Keratinocyte (primary cell): ENCODE data around the gene MAGEA9. TPM values are rescaled to one million over a fixed set of nuclear protein-coding genes. Genes with fewer than 3 reads are reported as not detected.
A peak's percentile ranks its signal among the peaks of the same experiment; 100 is the strongest.

Experiments used
- DNase-seq: peaks from one replicate; pipeline ENCODE4 v3.0.0-alpha.2; 2011; ENCODE audit warnings: low read depth, missing footprints, low spot score
- FAIRE-seq: peaks from 2 replicates; lab custom pipeline; 2011; peaks lifted over from hg19 to GRCh38; lab: Jason Lieb, UNC
- H2AFZ ChIP-seq: 2 replicates; pipeline ENCODE4 v1.6.0; 2012; ENCODE audit warnings: low read length, control low read depth, inconsistent platforms; ENCODE audit not compliant: control insufficient read depth
- H3K27ac ChIP-seq: 2 replicates; pipeline ENCODE4 v1.5.1; 2011; ENCODE audit warnings: low read length; ENCODE audit not compliant: control insufficient read depth, insufficient read depth
- H3K27me3 ChIP-seq: 3 replicates; pipeline ENCODE4 v1.6.0; 2011; ENCODE audit warnings: low read length; ENCODE audit not compliant: control insufficient read depth, insufficient read depth; ENCODE audit errors: extremely low read depth
- H3K36me3 ChIP-seq, 2 experiments: 2 replicates in 1 of 2; 3 replicates in 1 of 2; pipeline ENCODE4 v1.5.1; 2011; ENCODE audit warnings: low read length in 2 of 2, mild to moderate bottlenecking in 1 of 2; ENCODE audit not compliant: control insufficient read depth in 2 of 2, insufficient read depth in 2 of 2; ENCODE audit errors: extremely low read depth in 1 of 2
- H3K4me1 ChIP-seq: 3 replicates; pipeline ENCODE4 v1.5.1; 2011; ENCODE audit warnings: low read length; ENCODE audit not compliant: control insufficient read depth, insufficient read depth; ENCODE audit errors: extremely low read depth
- H3K4me2 ChIP-seq: 3 replicates; pipeline ENCODE4 v1.6.0; 2011; ENCODE audit warnings: low read depth, low read length; ENCODE audit not compliant: control insufficient read depth, insufficient read depth; ENCODE audit errors: extremely low read depth
- H3K4me3 ChIP-seq, 3 experiments: fragments of 200-600 bp in 1 of 3; sonication (generic) in 1 of 3; 2 replicates in 2 of 3; 3 replicates in 1 of 3; pipeline ENCODE4 v1.5.1; 2011 to 2016; ENCODE audit warnings: low read length in 3 of 3, mild to moderate bottlenecking in 3 of 3, control low read depth in 2 of 3, inconsistent platforms in 1 of 3, low read depth in 1 of 3, mixed read lengths in 1 of 3, mixed run types in 1 of 3, moderate library complexity in 1 of 3; ENCODE audit not compliant: control insufficient read depth in 2 of 3, insufficient read depth in 2 of 3; ENCODE audit errors: extremely low read depth in 1 of 3
- H3K79me2 ChIP-seq: 2 replicates; pipeline ENCODE4 v1.6.0; 2012; ENCODE audit warnings: low read length; ENCODE audit not compliant: control insufficient read depth, insufficient read depth
- H3K9ac ChIP-seq: 3 replicates; pipeline ENCODE4 v1.6.0; 2011; ENCODE audit warnings: low read length; ENCODE audit not compliant: control insufficient read depth, insufficient read depth; ENCODE audit errors: extremely low read depth
- H3K9me1 ChIP-seq: 3 replicates; pipeline ENCODE4 v1.6.0; 2011; ENCODE audit warnings: low read length; ENCODE audit not compliant: control insufficient read depth, insufficient read depth; ENCODE audit errors: extremely low read depth
- H3K9me3 ChIP-seq: 2 replicates; pipeline ENCODE4 v1.5.1; 2012; ENCODE audit warnings: low read depth, low read length; ENCODE audit not compliant: control insufficient read depth
- H4K20me1 ChIP-seq: 3 replicates; pipeline ENCODE4 v1.6.0; 2011; ENCODE audit warnings: low read length; ENCODE audit not compliant: control insufficient read depth, insufficient read depth; ENCODE audit errors: extremely low read depth
- EZH2 ChIP-seq: IDR thresholded peaks from one replicate; pipeline ENCODE4 v1.6.1; 2012; ENCODE audit warnings: inconsistent platforms, mild to moderate bottlenecking, low read length, moderate library complexity
- dilution Hi-C: fragments of 300-500 bp; cut with MboI; formaldehyde crosslinking; loops from one replicate; pipeline ENCODE4 v1.7.0; 2020; ENCODE audit warnings: low sequenced_read_pairs; ENCODE audit not compliant: extremely low pct_ligation_motif_present
- polyA plus RNA-seq, 5 experiments: library from polyadenylated mRNA; depleted of rRNA in 3 of 5; stranded (reverse) in 3 of 5; stranded (forward) in 1 of 5; unstranded in 1 of 5; fragments of >200 nt; gene quantifications; 1 replicate in 1 of 5; 2 replicates in 3 of 5; 3 replicates in 1 of 5; pipeline versions ENCODE4 v1.2.1 to v1.2.3, GENCODE V29; 2011 to 2012; ENCODE audit warnings: missing spikeins in 2 of 5, low read depth in 1 of 5, low replicate concordance in 1 of 5
- TF ChIP-seq, protein P1 (sequence below), 3 experiments: IDR thresholded peaks in 1 of 3; conservative IDR thresholded peaks in 1 of 3; optimal IDR thresholded peaks in 1 of 3; 2 replicates in 2 of 3; 3 replicates in 1 of 3; pipeline versions ENCODE3 to v1.5.1; 2011; ENCODE audit warnings: low read length in 3 of 3, mild to moderate bottlenecking in 3 of 3, moderate library complexity in 2 of 3, control low read depth in 1 of 3, inconsistent platforms in 1 of 3; ENCODE audit not compliant: insufficient read depth in 2 of 3; ENCODE audit errors: extremely low read depth in 1 of 3

The MAGEA9 gene
- polyA plus RNA-seq, 1 donor (not counting 4 experiments of a cell fraction or from before 2014, with no cell fraction given) = not detected

DNA sequence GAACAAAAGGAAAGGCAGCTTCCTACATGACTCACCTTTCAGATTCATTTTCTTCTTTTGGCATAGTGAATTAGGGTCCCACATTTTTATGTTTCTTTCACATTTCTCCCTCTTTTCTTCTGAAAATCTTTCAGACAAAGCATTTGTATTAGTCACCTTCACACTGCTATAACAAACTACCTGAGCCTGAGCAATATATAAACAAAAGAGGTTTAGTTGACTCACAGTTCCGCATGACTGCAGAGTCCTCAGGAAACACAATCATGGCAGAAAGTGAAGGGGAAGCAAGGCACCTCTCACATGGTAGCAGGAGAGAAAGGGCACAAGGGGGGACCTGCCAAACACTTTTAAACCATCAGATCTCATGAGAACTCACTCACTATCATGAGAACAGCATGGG lies 36.9 kb downstream of the MAGEA9 start:
- no peaks in the 10 kb centered on the region for H3K9me1 ChIP-seq
- no peaks in the 10 kb centered on the region for H3K36me3 ChIP-seq
- no peak overlapping the region for H3K4me3 ChIP-seq
- no peaks in the 10 kb centered on the region for H4K20me1 ChIP-seq
- no peaks in the 10 kb centered on the region for H3K79me2 ChIP-seq
- H3K9ac ChIP-seq = peak overlapping the region; percentile 37
- no peaks in the 10 kb centered on the region for H3K27me3 ChIP-seq
- H3K4me1 ChIP-seq = peaks cover 8% of the 10 kb centered on the region
- no peak overlapping the region for H2AFZ ChIP-seq
- TF ChIP-seq, protein P1, sequence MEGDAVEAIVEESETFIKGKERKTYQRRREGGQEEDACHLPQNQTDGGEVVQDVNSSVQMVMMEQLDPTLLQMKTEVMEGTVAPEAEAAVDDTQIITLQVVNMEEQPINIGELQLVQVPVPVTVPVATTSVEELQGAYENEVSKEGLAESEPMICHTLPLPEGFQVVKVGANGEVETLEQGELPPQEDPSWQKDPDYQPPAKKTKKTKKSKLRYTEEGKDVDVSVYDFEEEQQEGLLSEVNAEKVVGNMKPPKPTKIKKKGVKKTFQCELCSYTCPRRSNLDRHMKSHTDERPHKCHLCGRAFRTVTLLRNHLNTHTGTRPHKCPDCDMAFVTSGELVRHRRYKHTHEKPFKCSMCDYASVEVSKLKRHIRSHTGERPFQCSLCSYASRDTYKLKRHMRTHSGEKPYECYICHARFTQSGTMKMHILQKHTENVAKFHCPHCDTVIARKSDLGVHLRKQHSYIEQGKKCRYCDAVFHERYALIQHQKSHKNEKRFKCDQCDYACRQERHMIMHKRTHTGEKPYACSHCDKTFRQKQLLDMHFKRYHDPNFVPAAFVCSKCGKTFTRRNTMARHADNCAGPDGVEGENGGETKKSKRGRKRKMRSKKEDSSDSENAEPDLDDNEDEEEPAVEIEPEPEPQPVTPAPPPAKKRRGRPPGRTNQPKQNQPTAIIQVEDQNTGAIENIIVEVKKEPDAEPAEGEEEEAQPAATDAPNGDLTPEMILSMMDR (optimal IDR thresholded peaks at IDR 0.05 in 1 of 3, IDR thresholded peaks at IDR 0.05 in 1 of 3, conservative IDR thresholded peaks at IDR 0.05 in 1 of 3; ENCODE audit: extremely low read depth in 1 of 3, insufficient read depth in 2 of 3, low read length in 3 of 3) = no peak
- no peak for TF ChIP-seq EZH2
- H3K9me3 ChIP-seq = no peaks in the 10 kb centered on the region
- dilution Hi-C loops = no loop called here
- FAIRE-seq (no peak), DNase-seq (no peak)
- peak overlapping the region; percentile 73 for H3K27ac ChIP-seq
- no peak overlapping the region for H3K4me2 ChIP-seq

DNA sequence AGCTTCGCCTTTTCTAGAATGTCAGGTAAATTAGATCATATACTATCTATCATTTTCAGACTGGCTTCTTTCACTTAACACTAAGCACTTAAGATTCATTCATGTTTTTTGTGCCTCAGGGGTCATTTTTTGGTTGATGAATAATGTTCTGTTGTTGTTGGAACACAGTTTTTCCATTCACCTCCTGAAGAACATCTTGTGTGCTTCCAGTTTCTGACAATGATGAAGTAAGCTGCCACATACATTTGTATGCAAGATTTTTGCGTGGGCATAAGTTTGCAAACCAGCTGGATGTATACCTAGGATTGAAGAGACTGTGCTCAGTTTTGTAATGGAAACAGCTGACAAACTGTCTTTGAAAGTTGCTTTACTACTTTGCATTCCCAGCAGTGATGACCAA lies 37.6 kb downstream of the MAGEA9 start:
- Histone ChIP-seq H3K4me3 (no peak overlapping the region), H3K4me2 (no peak overlapping the region), H3K9me3 (no peaks in the 10 kb centered on the region), H3K27me3 (no peaks in the 10 kb centered on the region), H3K36me3 (no peaks in the 10 kb centered on the region), H3K79me2 (no peaks in the 10 kb centered on the region), H2AFZ (no peak overlapping the region), H3K9ac (no peak overlapping the region), H3K27ac (peak overlapping the region; percentile 73), H3K4me1 (peaks cover 8% of the 10 kb centered on the region), H4K20me1 (no peaks in the 10 kb centered on the region), H3K9me1 (no peaks in the 10 kb centered on the region)
- FAIRE-seq = peak; percentile 63
- dilution Hi-C loops = no loop called here
- no peak for TF ChIP-seq EZH2
- TF ChIP-seq, protein P1 (optimal IDR thresholded peaks at IDR 0.05 in 1 of 3, IDR thresholded peaks at IDR 0.05 in 1 of 3, conservative IDR thresholded peaks at IDR 0.05 in 1 of 3; ENCODE audit: extremely low read depth in 1 of 3, insufficient read depth in 2 of 3, low read length in 3 of 3) = no peak
- peak; percentile 69 for DNase-seq
